ENCODE data around the gene SAC3D1.

Gene SAC3D1

GRCh38 chr11:65027213-65028067, 13.6 kb upstream of the SAC3D1 start, which contains the start of gene SNX15:
SNX15 (plus strand) TSS chr11:65027439; CDS start chr11:65027538, 99 bp downstream.
- peak; percentile 92 for DNase-seq

GRCh38 chr11:65032216-65032615, 8.8 kb upstream of the SAC3D1 start:
- no peak for DNase-seq

GRCh38 chr11:65034423-65034822, 6.6 kb upstream of the SAC3D1 start:
- DNase-seq, result no peak

GRCh38 chr11:65035579-65035978, 5.4 kb upstream of the SAC3D1 start:
- DNase-seq, result no peak

- DNase-seq, result no peak
These were observed 4.1 kb upstream of the SAC3D1 start for GRCh38 chr11:65036931-65037330.

- no peak for DNase-seq
These were observed 527 bp upstream of the SAC3D1 start for GRCh38 chr11:65040520-65040846.

- DNase-seq, result no peak
These were observed 1.9 kb downstream of the SAC3D1 start for GRCh38 chr11:65042891-65043290.

GRCh38 chr11:65043881-65044501, 3.0 kb downstream of the SAC3D1 start:
- DNase-seq, result no peak

GRCh38 chr11:65045061-65045460, 4.1 kb downstream of the SAC3D1 start:
- DNase-seq, result no peak

- DNase-seq, result no peak
These were observed 4.7 kb downstream of the SAC3D1 start for GRCh38 chr11:65045728-65046127.

GRCh38 chr11:65047581-65048422, 6.8 kb downstream of the SAC3D1 start:
- DNase-seq, result peak; percentile 48

- no peak for DNase-seq
These were observed 10.4 kb downstream of the SAC3D1 start for GRCh38 chr11:65051398-65051858.

- peak; percentile 34 for DNase-seq
These were observed 13.0 kb downstream of the SAC3D1 start for GRCh38 chr11:65053827-65054508.

GRCh38 chr11:65055538-65055937, 14.5 kb downstream of the SAC3D1 start:
- no peak for DNase-seq

- no peak for DNase-seq
These were observed 16.0 kb downstream of the SAC3D1 start for GRCh38 chr11:65056999-65057398.

- DNase-seq, result no peak
These were observed 16.5 kb downstream of the SAC3D1 start for GRCh38 chr11:65057526-65057925.

GRCh38 chr11:65058012-65058411, 17.0 kb downstream of the SAC3D1 start:
- DNase-seq, result no peak

- no peak for DNase-seq
These were observed 17.5 kb downstream of the SAC3D1 start, which contains the start of gene NAALADL1 for GRCh38 chr11:65058419-65059054. NAALADL1 (minus strand) TSS chr11:65058553; CDS start chr11:65058521, 32 bp downstream.

- DNase-seq, result no peak
These were observed 18.5 kb downstream of the SAC3D1 start for GRCh38 chr11:65059523-65059922.

- no peak for DNase-seq
These were observed 19.2 kb downstream of the SAC3D1 start for GRCh38 chr11:65059959-65060824.

GRCh38 chr11:65060913-65061408, 20.0 kb downstream of the SAC3D1 start:
- peak; percentile 29 for DNase-seq

All from CD4-positive, alpha-beta T cell treated with Interleukin-6 for 4 hours (primary cell).